ENCODE results near the gene MRPL21.

DNA sequence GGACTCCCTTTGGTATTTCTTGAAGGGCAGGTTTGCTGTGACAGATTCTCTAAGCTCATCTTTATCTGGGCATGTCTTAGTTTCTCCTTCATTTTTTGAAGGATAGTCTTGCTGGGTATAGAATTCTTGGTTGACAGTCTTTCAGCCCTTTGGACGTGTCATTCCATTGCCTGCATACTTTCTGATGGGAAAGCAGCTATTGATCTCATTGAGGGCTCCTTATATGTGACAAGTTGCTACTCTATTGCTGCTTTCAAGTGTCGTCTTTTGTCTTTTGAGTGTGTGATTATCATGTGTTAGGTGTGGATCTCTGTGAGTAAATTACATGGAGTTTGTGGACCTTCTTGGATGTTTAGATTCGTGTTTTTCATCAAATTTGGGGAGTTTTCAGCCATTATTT is 22.0 kb upstream of the MRPL21 start:
- TF ChIP-seq POLR2A (IDR thresholded peaks at IDR 0.05) (no peak), POLR2AphosphoS5 (IDR thresholded peaks at IDR 0.05) (no peak)
- TF ChIP-seq, protein P1, sequence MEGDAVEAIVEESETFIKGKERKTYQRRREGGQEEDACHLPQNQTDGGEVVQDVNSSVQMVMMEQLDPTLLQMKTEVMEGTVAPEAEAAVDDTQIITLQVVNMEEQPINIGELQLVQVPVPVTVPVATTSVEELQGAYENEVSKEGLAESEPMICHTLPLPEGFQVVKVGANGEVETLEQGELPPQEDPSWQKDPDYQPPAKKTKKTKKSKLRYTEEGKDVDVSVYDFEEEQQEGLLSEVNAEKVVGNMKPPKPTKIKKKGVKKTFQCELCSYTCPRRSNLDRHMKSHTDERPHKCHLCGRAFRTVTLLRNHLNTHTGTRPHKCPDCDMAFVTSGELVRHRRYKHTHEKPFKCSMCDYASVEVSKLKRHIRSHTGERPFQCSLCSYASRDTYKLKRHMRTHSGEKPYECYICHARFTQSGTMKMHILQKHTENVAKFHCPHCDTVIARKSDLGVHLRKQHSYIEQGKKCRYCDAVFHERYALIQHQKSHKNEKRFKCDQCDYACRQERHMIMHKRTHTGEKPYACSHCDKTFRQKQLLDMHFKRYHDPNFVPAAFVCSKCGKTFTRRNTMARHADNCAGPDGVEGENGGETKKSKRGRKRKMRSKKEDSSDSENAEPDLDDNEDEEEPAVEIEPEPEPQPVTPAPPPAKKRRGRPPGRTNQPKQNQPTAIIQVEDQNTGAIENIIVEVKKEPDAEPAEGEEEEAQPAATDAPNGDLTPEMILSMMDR (IDR thresholded peaks at IDR 0.05): no peak

Measured in gastroesophageal sphincter (tissue), 3 donors.